GM23338 (cell line): ENCODE data around the gene DOCK6. TPM values are rescaled to one million over a fixed set of nuclear protein-coding genes. Genes with fewer than 3 reads are reported as not detected.

Experiments
- ATAC-seq: fragments of 200-7000 bp; cut with Tn5 transposase; 3 replicates; pipeline ENCODE4 v1.9.1; 2020
- DNase-seq: peaks from one replicate; pipeline ENCODE4 v3.0.0-alpha.2; 2015; ENCODE audit warnings: low spot score
- H2AFZ ChIP-seq: fragments of 200-600 bp; sonication (generic); 2 replicates; pipeline ENCODE4 v1.8.0; 2016; ENCODE audit warnings: antibody characterized with exemption, mild to moderate bottlenecking, moderate library complexity
- H3F3A ChIP-seq: fragments of 200-600 bp; sonication (generic); replicated peaks from 2 replicates; pipeline ENCODE4 v1.8.0; 2017; ENCODE audit warnings: antibody characterized with exemption, mixed run types, low read depth
- H3K27ac ChIP-seq: fragments of 200-600 bp; sonication (generic); 2 replicates; pipeline ENCODE4 v1.6.1; 2016; ENCODE audit warnings: low read depth
- H3K27me3 ChIP-seq: fragments of 200-600 bp; sonication (generic); 2 replicates; pipeline ENCODE4 v1.8.0; 2016; ENCODE audit warnings: mild to moderate bottlenecking, mixed run types, moderate library complexity; ENCODE audit not compliant: insufficient read depth
- H3K36me3 ChIP-seq: fragments of 200-600 bp; sonication (generic); 2 replicates; pipeline ENCODE4 v1.8.0; 2016; ENCODE audit warnings: mild to moderate bottlenecking; ENCODE audit not compliant: insufficient read depth
- H3K4me1 ChIP-seq: fragments of 200-600 bp; sonication (generic); 2 replicates; pipeline ENCODE4 v1.8.0; 2016; ENCODE audit warnings: mild to moderate bottlenecking, moderate library complexity; ENCODE audit not compliant: insufficient read depth
- H3K4me2 ChIP-seq: fragments of 200-600 bp; sonication (generic); 2 replicates; pipeline ENCODE4 v1.7.1; 2017; ENCODE audit warnings: mixed run types
- H3K4me3 ChIP-seq: fragments of 200-600 bp; sonication (generic); 2 replicates; pipeline ENCODE4 v1.6.1; 2016; ENCODE audit warnings: mixed run types
- H3K79me2 ChIP-seq: fragments of 200-600 bp; sonication (generic); replicated peaks from 2 replicates; pipeline ENCODE4 v1.8.0; 2017; ENCODE audit warnings: mild to moderate bottlenecking; ENCODE audit not compliant: insufficient read depth
- H3K9me2 ChIP-seq: fragments of 200-600 bp; sonication (generic); 2 replicates; pipeline ENCODE4 v1.8.0; 2017; ENCODE audit not compliant: insufficient read depth
- H4K20me1 ChIP-seq: fragments of 200-600 bp; sonication (generic); replicated peaks from 2 replicates; pipeline ENCODE4 v1.8.0; 2017; ENCODE audit warnings: mild to moderate bottlenecking; ENCODE audit not compliant: insufficient read depth
- H3K27ac Mint-ChIP-seq: 2 replicates; pipeline ENCODE4 v1.8.0; 2020; ENCODE audit warnings: inconsistent platforms, mild to moderate bottlenecking, moderate library complexity, mixed read lengths
- H3K27me3 Mint-ChIP-seq: 3 replicates; pipeline ENCODE4 v1.8.0; 2022; ENCODE audit warnings: low read depth, mild to moderate bottlenecking, moderate library complexity, mixed read lengths, inconsistent platforms; ENCODE audit not compliant: insufficient read depth, poor library complexity
- H3K36me3 Mint-ChIP-seq: 3 replicates; pipeline ENCODE4 v1.8.0; 2021; ENCODE audit warnings: low read depth, mild to moderate bottlenecking, inconsistent platforms, moderate library complexity, mixed read lengths
- H3K4me1 Mint-ChIP-seq: 3 replicates; pipeline ENCODE4 v1.8.0; 2020; ENCODE audit warnings: mild to moderate bottlenecking, inconsistent platforms, mixed read lengths
- H3K4me3 Mint-ChIP-seq: 3 replicates; pipeline ENCODE4 v1.8.0; 2021; ENCODE audit warnings: moderate library complexity, mild to moderate bottlenecking, inconsistent platforms, mixed read lengths
- H3K9me3 Mint-ChIP-seq: 3 replicates; pipeline ENCODE4 v1.8.0; 2020; ENCODE audit warnings: moderate library complexity, mild to moderate bottlenecking, inconsistent platforms, mixed read lengths
- CREB1 ChIP-seq: fragments of 250-450 bp; sonication (Bioruptor Pico); IDR thresholded peaks from 2 replicates; pipeline ENCODE4 v1.5.0; 2020; ENCODE audit warnings: low read depth, mild to moderate bottlenecking, moderate library complexity
- EZH2 ChIP-seq: fragments of 200-600 bp; sonication (generic); IDR thresholded peaks from one replicate; pipeline ENCODE4 v1.8.0; 2017; ENCODE audit warnings: antibody characterized with exemption, mild to moderate bottlenecking, low read depth; ENCODE audit not compliant: unreplicated experiment
- EZH2phosphoT487 ChIP-seq: fragments of 200-600 bp; sonication (generic); IDR thresholded peaks from one replicate; pipeline ENCODE4 v1.8.1; 2018; ENCODE audit warnings: antibody characterized with exemption; ENCODE audit not compliant: unreplicated experiment
- JUNB ChIP-seq: IDR thresholded peaks from one replicate; pipeline ENCODE4 v1.6.1; 2016; ENCODE audit warnings: antibody characterized with exemption; ENCODE audit not compliant: unreplicated experiment
- NANOG ChIP-seq: IDR thresholded peaks from 2 replicates; pipeline ENCODE4 v1.6.1; 2016; ENCODE audit warnings: antibody characterized with exemption, borderline replicate concordance
- POLR2AphosphoS5 ChIP-seq: IDR thresholded peaks from 2 replicates; pipeline ENCODE4 v1.6.1; 2016; ENCODE audit warnings: antibody characterized with exemption, low read depth
- REST ChIP-seq: IDR thresholded peaks from one replicate; pipeline ENCODE4 v1.6.1; 2018; ENCODE audit warnings: antibody characterized with exemption; ENCODE audit not compliant: unreplicated experiment
- STAT1 ChIP-seq: IDR thresholded peaks from one replicate; pipeline ENCODE4 v1.6.1; 2016; ENCODE audit warnings: antibody characterized with exemption; ENCODE audit not compliant: unreplicated experiment
- ZNF114 ChIP-seq: fragments of 250-450 bp; sonication (Bioruptor Pico); IDR thresholded peaks from 2 replicates; pipeline ENCODE4 v1.5.0; 2020; ENCODE audit warnings: mild to moderate bottlenecking, moderate library complexity
- ZNF331 ChIP-seq: fragments of 250-450 bp; sonication (Bioruptor Pico); IDR thresholded peaks from 2 replicates; pipeline ENCODE4 v1.5.0; 2020; ENCODE audit warnings: low read depth, mild to moderate bottlenecking, moderate library complexity
- polyA plus RNA-seq: library from polyadenylated mRNA; unstranded; fragments of >200 nt; fragmentation: Nextera tagmentation; extraction: Ambion mirVana; gene quantifications from 2 replicates; pipeline ENCODE4 v1.2.1, GENCODE V29; 2016
- total RNA-seq: library from RNA; depleted of rRNA; stranded (reverse); fragments of >200 nt; shearing (Covaris generic); gene quantifications from 2 replicates; pipeline ENCODE4 v1.2.3, GENCODE V29; 2014
- TF ChIP-seq, protein P1 (sequence below), 2 experiments: fragments of 200-600 bp in 1 of 2; sonication (generic) in 1 of 2; conservative IDR thresholded peaks; 2 replicates each; pipeline versions ENCODE4 v1.5.1 to v1.6.1; 2016 to 2017; ENCODE audit warnings: antibody characterized with exemption in 2 of 2, low read depth in 2 of 2, mild to moderate bottlenecking in 2 of 2, moderate library complexity in 1 of 2
- TF ChIP-seq, protein P2 (sequence below): IDR thresholded peaks from 2 replicates; pipeline ENCODE4 v1.6.1; 2016; ENCODE audit warnings: antibody characterized with exemption
- TF ChIP-seq, protein P3 (sequence below): fragments of 250-450 bp; sonication (Bioruptor Pico); IDR thresholded peaks from 2 replicates; pipeline ENCODE4 v1.5.0; 2020; ENCODE audit warnings: mild to moderate bottlenecking, moderate library complexity

DOCK6 gene
- total and polyA plus RNA-seq, 2 experiments from 2014 or later: 34.6 to 49.0 TPM

GRCh38 chr19:11172576-11172975 lies 89.7 kb downstream of the DOCK6 start (continued):
- TF ChIP-seq POLR2AphosphoS5: no peak
- no peak for TF ChIP-seq EZH2
- TF ChIP-seq ZNF114 (CRISPR knock-in tag): no peak
- no peak for TF ChIP-seq STAT1
- no peak for TF ChIP-seq JUNB

GRCh38 chr19:11171144-11171543 lies 91.2 kb downstream of the DOCK6 start:
- Histone ChIP-seq H3K27ac (no peak overlapping the region), H3F3A (no peaks in the 10 kb centered on the region), H3K4me2 (no peak overlapping the region), H3K27me3 (no peaks in the 10 kb centered on the region), H3K36me3 (peaks cover 11% of the 10 kb centered on the region; the same call in 1 of the 2 replicates), H3K4me3 (no peak overlapping the region), H3K9me2 (no peaks in the 10 kb centered on the region), H2AFZ (no peak overlapping the region), H3K4me1 (no peaks in the 10 kb centered on the region), H4K20me1 (no peaks in the 10 kb centered on the region; the same call in none of the 2 replicates), H3K79me2 (no peaks in the 10 kb centered on the region)
- no peak overlapping the region for H3K4me3 Mint-ChIP-seq
- H3K27me3 Mint-ChIP-seq: no peaks in the 10 kb centered on the region
- ATAC-seq (no peak), DNase-seq (no peak)
- H3K9me3 Mint-ChIP-seq: no peaks in the 10 kb centered on the region
- TF ChIP-seq EZH2 (no peak), POLR2AphosphoS5 (no peak), ZNF114 (CRISPR knock-in tag) (no peak), JUNB (no peak), EZH2phosphoT487 (no peak), NANOG (no peak), CREB1 (CRISPR knock-in tag) (no peak), STAT1 (no peak), ZNF331 (CRISPR knock-in tag) (no peak), REST (no peak)
- TF ChIP-seq, protein P1, sequence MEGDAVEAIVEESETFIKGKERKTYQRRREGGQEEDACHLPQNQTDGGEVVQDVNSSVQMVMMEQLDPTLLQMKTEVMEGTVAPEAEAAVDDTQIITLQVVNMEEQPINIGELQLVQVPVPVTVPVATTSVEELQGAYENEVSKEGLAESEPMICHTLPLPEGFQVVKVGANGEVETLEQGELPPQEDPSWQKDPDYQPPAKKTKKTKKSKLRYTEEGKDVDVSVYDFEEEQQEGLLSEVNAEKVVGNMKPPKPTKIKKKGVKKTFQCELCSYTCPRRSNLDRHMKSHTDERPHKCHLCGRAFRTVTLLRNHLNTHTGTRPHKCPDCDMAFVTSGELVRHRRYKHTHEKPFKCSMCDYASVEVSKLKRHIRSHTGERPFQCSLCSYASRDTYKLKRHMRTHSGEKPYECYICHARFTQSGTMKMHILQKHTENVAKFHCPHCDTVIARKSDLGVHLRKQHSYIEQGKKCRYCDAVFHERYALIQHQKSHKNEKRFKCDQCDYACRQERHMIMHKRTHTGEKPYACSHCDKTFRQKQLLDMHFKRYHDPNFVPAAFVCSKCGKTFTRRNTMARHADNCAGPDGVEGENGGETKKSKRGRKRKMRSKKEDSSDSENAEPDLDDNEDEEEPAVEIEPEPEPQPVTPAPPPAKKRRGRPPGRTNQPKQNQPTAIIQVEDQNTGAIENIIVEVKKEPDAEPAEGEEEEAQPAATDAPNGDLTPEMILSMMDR (conservative IDR thresholded peaks at IDR 0.05; ENCODE audit: low read depth in 2 of 2): no peak
- TF ChIP-seq, protein P2, sequence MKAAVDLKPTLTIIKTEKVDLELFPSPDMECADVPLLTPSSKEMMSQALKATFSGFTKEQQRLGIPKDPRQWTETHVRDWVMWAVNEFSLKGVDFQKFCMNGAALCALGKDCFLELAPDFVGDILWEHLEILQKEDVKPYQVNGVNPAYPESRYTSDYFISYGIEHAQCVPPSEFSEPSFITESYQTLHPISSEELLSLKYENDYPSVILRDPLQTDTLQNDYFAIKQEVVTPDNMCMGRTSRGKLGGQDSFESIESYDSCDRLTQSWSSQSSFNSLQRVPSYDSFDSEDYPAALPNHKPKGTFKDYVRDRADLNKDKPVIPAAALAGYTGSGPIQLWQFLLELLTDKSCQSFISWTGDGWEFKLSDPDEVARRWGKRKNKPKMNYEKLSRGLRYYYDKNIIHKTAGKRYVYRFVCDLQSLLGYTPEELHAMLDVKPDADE: no peak
- TF ChIP-seq, protein P3, sequence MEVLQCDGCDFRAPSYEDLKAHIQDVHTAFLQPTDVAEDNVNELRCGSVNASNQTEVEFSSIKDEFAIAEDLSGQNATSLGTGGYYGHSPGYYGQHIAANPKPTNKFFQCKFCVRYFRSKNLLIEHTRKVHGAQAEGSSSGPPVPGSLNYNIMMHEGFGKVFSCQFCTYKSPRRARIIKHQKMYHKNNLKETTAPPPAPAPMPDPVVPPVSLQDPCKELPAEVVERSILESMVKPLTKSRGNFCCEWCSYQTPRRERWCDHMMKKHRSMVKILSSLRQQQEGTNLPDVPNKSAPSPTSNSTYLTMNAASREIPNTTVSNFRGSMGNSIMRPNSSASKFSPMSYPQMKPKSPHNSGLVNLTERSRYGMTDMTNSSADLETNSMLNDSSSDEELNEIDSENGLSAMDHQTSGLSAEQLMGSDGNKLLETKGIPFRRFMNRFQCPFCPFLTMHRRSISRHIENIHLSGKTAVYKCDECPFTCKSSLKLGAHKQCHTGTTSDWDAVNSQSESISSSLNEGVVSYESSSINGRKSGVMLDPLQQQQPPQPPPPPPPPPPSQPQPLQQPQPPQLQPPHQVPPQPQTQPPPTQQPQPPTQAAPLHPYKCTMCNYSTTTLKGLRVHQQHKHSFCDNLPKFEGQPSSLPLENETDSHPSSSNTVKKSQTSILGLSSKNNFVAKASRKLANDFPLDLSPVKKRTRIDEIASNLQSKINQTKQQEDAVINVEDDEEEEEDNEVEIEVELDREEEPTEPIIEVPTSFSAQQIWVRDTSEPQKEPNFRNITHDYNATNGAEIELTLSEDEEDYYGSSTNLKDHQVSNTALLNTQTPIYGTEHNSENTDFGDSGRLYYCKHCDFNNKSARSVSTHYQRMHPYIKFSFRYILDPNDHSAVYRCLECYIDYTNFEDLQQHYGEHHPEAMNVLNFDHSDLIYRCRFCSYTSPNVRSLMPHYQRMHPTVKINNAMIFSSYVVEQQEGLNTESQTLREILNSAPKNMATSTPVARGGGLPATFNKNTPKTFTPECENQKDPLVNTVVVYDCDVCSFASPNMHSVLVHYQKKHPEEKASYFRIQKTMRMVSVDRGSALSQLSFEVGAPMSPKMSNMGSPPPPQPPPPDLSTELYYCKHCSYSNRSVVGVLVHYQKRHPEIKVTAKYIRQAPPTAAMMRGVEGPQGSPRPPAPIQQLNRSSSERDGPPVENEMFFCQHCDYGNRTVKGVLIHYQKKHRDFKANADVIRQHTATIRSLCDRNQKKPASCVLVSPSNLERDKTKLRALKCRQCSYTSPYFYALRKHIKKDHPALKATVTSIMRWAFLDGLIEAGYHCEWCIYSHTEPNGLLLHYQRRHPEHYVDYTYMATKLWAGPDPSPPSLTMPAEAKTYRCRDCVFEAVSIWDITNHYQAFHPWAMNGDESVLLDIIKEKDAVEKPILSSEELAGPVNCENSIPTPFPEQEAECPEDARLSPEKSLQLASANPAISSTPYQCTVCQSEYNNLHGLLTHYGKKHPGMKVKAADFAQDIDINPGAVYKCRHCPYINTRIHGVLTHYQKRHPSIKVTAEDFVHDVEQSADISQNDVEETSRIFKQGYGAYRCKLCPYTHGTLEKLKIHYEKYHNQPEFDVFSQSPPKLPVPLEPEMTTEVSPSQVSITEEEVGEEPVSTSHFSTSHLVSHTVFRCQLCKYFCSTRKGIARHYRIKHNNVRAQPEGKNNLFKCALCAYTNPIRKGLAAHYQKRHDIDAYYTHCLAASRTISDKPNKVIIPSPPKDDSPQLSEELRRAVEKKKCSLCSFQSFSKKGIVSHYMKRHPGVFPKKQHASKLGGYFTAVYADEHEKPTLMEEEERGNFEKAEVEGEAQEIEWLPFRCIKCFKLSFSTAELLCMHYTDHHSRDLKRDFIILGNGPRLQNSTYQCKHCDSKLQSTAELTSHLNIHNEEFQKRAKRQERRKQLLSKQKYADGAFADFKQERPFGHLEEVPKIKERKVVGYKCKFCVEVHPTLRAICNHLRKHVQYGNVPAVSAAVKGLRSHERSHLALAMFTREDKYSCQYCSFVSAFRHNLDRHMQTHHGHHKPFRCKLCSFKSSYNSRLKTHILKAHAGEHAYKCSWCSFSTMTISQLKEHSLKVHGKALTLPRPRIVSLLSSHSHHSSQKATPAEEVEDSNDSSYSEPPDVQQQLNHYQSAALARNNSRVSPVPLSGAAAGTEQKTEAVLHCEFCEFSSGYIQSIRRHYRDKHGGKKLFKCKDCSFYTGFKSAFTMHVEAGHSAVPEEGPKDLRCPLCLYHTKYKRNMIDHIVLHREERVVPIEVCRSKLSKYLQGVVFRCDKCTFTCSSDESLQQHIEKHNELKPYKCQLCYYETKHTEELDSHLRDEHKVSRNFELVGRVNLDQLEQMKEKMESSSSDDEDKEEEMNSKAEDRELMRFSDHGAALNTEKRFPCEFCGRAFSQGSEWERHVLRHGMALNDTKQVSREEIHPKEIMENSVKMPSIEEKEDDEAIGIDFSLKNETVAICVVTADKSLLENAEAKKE (CRISPR knock-in tag): no peak
- no peaks in the 10 kb centered on the region for H3K4me1 Mint-ChIP-seq
- H3K27ac Mint-ChIP-seq: no peak overlapping the region
- H3K36me3 Mint-ChIP-seq: peaks cover 45% of the 10 kb centered on the region
